IMR-90 (cell line): ENCODE results near the gene AATF.

Source experiments
- BHLHE40 ChIP-seq: fragments of 150-350 bp; IDR thresholded peaks from 2 replicates; pipeline ENCODE4 v1.6.1; 2016; ENCODE audit warnings: mild to moderate bottlenecking, low read depth, low read length
- POLR2A ChIP-seq: IDR thresholded peaks from 2 replicates; pipeline ENCODE4 v1.6.1; 2012; ENCODE audit warnings: mild to moderate bottlenecking, low read depth, low read length
- SMC3 ChIP-seq: fragments of 150-350 bp; IDR thresholded peaks from 2 replicates; pipeline ENCODE4 v1.6.1; 2016; ENCODE audit warnings: low read depth, mild to moderate bottlenecking, antibody characterized with exemption, low read length, moderate library complexity
- TF ChIP-seq, protein P1 (sequence below): conservative IDR thresholded peaks from 2 replicates; pipeline ENCODE4 v1.5.1; 2012; ENCODE audit warnings: mild to moderate bottlenecking, low read depth, low read length, improper control_type of control experiment

DNA sequence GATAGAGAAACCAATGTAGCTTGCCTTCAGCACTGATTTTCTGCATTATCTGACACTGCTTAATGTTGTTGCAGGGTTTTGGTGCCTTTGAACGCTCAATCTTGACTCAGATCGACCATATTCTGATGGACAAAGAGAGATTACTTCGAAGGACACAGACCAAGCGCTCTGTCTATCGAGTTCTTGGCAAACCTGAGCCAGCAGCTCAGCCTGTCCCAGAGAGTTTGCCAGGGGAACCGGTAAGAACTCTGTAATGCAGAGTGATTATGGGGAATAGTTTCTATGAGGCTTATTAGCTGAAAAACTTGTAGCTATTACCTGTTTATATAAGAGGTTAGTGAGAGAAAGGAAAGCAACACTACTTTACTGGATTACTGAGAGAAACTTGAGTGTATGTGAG lies 40.4 kb downstream of the AATF start:
- no peak for TF ChIP-seq POLR2A
- no peak for TF ChIP-seq SMC3
- TF ChIP-seq, protein P1, sequence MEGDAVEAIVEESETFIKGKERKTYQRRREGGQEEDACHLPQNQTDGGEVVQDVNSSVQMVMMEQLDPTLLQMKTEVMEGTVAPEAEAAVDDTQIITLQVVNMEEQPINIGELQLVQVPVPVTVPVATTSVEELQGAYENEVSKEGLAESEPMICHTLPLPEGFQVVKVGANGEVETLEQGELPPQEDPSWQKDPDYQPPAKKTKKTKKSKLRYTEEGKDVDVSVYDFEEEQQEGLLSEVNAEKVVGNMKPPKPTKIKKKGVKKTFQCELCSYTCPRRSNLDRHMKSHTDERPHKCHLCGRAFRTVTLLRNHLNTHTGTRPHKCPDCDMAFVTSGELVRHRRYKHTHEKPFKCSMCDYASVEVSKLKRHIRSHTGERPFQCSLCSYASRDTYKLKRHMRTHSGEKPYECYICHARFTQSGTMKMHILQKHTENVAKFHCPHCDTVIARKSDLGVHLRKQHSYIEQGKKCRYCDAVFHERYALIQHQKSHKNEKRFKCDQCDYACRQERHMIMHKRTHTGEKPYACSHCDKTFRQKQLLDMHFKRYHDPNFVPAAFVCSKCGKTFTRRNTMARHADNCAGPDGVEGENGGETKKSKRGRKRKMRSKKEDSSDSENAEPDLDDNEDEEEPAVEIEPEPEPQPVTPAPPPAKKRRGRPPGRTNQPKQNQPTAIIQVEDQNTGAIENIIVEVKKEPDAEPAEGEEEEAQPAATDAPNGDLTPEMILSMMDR = no peak
- TF ChIP-seq BHLHE40 = no peak
